Small intestine (tissue), 7 donors: ENCODE data around the gene RDH5. TPM values are rescaled to one million over a fixed set of nuclear protein-coding genes. Genes with fewer than 3 reads are reported as not detected.

ENCODE experiments used
- DNase-seq, 2 donors: peaks; one replicate each; pipeline versions ENCODE4 v3.0.0 to v3.0.0-alpha.2; 2013
- FAIRE-seq: peaks from 2 replicates; lab custom pipeline; 2012; peaks lifted over from hg19 to GRCh38; lab: Jason Lieb, UNC
- H3K27ac ChIP-seq, 3 donors: one replicate each; pipeline ENCODE4 v1.5.1; 2013; ENCODE audit warnings: low read length in 2 of 3, mild to moderate bottlenecking in 2 of 3, control low read depth in 1 of 3, inconsistent platforms in 1 of 3, low read depth in 1 of 3, moderate library complexity in 1 of 3
- H3K27me3 ChIP-seq, 3 donors: one replicate each; pipeline ENCODE4 v1.6.1; 2013; ENCODE audit warnings: low read length in 3 of 3, inconsistent platforms in 1 of 3; ENCODE audit not compliant: control insufficient read depth in 3 of 3, insufficient read depth in 3 of 3
- H3K36me3 ChIP-seq, 3 donors: one replicate each; pipeline ENCODE4 v1.6.1; 2013; ENCODE audit warnings: low read length in 3 of 3, inconsistent platforms in 1 of 3, low read depth in 1 of 3, mild to moderate bottlenecking in 1 of 3, moderate library complexity in 1 of 3; ENCODE audit not compliant: control insufficient read depth in 3 of 3, insufficient read depth in 2 of 3
- H3K4me1 ChIP-seq, 3 donors: one replicate each; pipeline ENCODE4 v1.6.1; 2013; ENCODE audit warnings: low read length in 2 of 3, inconsistent platforms in 1 of 3, low read depth in 1 of 3, mild to moderate bottlenecking in 1 of 3, moderate library complexity in 1 of 3; ENCODE audit not compliant: control insufficient read depth in 3 of 3, insufficient read depth in 2 of 3
- H3K4me3 ChIP-seq, 3 donors: one replicate each; pipeline ENCODE4 v1.5.1; 2013; ENCODE audit warnings: low read length in 3 of 3, control low read depth in 1 of 3, inconsistent platforms in 1 of 3, low read depth in 1 of 3, mild to moderate bottlenecking in 1 of 3, moderate library complexity in 1 of 3
- H3K9me3 ChIP-seq, 2 donors: one replicate each; pipeline ENCODE4 v1.6.1; 2013; ENCODE audit warnings: low read depth in 1 of 2, low read length in 1 of 2; ENCODE audit not compliant: control insufficient read depth in 2 of 2, insufficient read depth in 1 of 2
- WGBS, 3 donors: extraction: QIAGEN DNeasy Blood & Tissue Kit; methylation state at CpG; one replicate each; pipeline ENCODE4 v1.1.7; 2013; 5-methylcytosine and 5-hydroxymethylcytosine counted together
- polyA plus RNA-seq, 4 donors: library from polyadenylated mRNA; stranded (reverse) in 3 of 4; unstranded in 1 of 4; fragments of 200-250 nt in 3 of 4; fragments of 120-200 nt in 1 of 4; gene quantifications; one replicate each; pipeline versions ENCODE4 v1.2.1 to v1.2.3, GENCODE V29; 2013
- donor health status: healthy with polysubstance abuse.
- donor health status: control.
- donor health status: control.
- donor health status: Bipolar disorder and iron deficiency.
- donor health status: healthy.

RDH5 gene
- polyA plus RNA-seq, 4 donors, result 19.2 to 79.8 (median 56.5) TPM

DNA sequence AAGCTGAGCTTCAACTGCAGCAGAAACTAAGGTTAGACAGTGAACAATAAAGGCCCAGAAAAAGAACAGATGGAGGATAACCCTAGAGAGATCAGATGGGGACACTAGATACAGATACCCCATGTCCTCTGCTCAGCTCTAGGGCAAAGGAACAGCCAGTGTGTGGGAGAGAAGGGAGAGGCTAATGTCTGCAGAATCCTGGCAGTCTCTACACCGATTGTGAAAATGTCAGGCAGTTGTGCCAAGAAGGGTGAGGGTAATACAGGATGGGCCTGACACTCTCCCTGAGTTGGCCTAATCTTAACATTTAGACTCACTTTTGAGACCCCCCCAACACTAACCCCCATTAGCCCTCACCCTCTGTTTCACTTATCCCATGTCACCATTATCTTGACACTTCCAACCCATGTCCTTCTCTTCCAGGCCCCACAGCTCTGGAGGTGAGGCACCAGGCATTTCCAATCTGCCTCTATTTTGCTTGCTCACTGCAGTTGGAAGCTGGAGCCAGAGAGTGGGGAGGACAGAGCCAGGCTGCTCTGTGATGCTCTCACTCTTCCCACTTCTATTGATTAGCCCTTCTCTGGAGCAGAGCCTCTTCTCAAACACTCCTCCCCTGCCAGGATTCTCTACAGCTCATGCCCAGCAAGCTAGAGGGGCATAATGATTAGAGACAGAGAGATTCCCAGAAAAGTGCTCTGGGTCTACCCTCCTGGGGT, 7.3 kb upstream of the RDH5 start:
- FAIRE-seq, result no peak
- H3K27ac ChIP-seq, result peak overlapping the region in 1 of 3 donors; percentile 17
- peaks cover 0 to 38% (median 0%) of the 10 kb centered on the region in 3 donors for H3K27me3 ChIP-seq
- no peaks in the 10 kb centered on the region for H3K9me3 ChIP-seq
- H3K4me3 ChIP-seq, result no peak overlapping the region
- DNase-seq, result no peak
- WGBS, 3 donors, result 36 to 54% (median 46%) methylated on average over 1 of the region's 1 CpG
- H3K4me1 ChIP-seq, result peaks cover 5 to 17% (median 6%) of the 10 kb centered on the region in 3 donors
- H3K36me3 ChIP-seq, result peaks cover 0 to 8% (median 0%) of the 10 kb centered on the region in 3 donors

DNA sequence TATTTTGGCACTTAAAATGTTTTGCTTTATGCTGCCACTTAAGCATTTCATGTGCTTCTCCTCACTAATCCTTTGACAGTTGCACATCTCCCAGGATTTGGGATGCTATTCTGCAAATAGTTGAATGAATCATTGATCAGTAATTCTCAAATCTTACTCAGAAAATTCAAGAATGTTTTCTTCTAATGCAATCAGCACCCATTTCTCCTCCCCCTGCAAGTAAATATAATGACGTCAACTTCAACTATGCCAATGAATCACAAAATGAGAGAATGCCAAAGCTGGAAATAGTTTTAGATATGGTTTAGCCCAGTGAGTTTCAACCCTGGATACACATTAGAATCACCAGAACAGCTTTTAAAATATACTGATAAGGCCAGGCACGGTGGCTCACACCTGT, 6.5 kb upstream of the RDH5 start:
- FAIRE-seq, result no peak

DNA sequence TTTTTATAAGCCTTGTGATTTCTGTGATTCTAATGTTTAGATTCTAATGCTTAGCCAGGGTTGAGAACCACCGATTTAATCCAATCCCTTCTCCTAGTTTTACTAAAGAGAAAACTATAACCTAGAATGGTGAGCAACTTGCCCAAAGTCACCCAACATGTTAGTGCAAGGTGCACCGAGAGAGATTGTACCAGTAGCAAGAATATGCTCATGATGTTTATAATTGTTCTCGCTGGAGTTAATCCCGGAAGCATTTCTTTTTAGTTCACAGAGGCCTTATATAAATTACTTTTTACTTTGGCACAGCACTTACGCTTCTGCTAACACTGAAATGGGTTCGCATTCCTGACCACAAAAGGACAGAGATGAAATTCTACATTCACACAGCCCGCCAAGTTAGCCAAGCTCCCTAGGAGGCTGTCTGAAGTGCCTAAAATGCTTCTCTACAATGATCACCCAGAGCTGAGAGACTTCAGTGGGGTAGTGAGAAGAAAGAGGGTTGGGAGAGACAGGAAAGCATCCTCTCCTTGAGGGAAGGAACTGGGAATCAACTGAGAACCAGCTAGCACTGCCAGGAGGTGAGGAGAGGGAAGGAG, 4.9 kb upstream of the RDH5 start:
- peaks cover 0 to 21% (median 0%) of the 10 kb centered on the region in 3 donors for H3K27me3 ChIP-seq
- no peaks in the 10 kb centered on the region for H3K9me3 ChIP-seq
- peaks cover 8 to 37% (median 11%) of the 10 kb centered on the region in 3 donors for H3K4me1 ChIP-seq
- WGBS, 3 donors, result 55 to 60% (median 56%) methylated on average over 7 of the region's 7 CpGs
- peak overlapping the region in 2 of 3 donors; percentile 65 to 75 for H3K4me3 ChIP-seq
- DNase-seq (no peak), FAIRE-seq (no peak)
- H3K36me3 ChIP-seq, result peaks cover 0 to 26% (median 0%) of the 10 kb centered on the region in 3 donors
- H3K27ac ChIP-seq, result peak overlapping the region; percentile 82 to 93 (median 87)

More for the DNA sequence above, 6.5 kb upstream of the RDH5 start:
- Histone ChIP-seq H3K4me3 (no peak overlapping the region), H3K27me3 (peaks cover 0 to 35% (median 0%) of the 10 kb centered on the region in 3 donors), H3K27ac (no peak overlapping the region), H3K4me1 (peaks cover 5 to 23% (median 11%) of the 10 kb centered on the region in 3 donors), H3K36me3 (peaks cover 0 to 13% (median 0%) of the 10 kb centered on the region in 3 donors), H3K9me3 (no peaks in the 10 kb centered on the region)
- DNase-seq, result no peak
- WGBS, 3 donors, result 58 to 79% (median 64%) methylated on average over 2 of the region's 2 CpGs

DNA sequence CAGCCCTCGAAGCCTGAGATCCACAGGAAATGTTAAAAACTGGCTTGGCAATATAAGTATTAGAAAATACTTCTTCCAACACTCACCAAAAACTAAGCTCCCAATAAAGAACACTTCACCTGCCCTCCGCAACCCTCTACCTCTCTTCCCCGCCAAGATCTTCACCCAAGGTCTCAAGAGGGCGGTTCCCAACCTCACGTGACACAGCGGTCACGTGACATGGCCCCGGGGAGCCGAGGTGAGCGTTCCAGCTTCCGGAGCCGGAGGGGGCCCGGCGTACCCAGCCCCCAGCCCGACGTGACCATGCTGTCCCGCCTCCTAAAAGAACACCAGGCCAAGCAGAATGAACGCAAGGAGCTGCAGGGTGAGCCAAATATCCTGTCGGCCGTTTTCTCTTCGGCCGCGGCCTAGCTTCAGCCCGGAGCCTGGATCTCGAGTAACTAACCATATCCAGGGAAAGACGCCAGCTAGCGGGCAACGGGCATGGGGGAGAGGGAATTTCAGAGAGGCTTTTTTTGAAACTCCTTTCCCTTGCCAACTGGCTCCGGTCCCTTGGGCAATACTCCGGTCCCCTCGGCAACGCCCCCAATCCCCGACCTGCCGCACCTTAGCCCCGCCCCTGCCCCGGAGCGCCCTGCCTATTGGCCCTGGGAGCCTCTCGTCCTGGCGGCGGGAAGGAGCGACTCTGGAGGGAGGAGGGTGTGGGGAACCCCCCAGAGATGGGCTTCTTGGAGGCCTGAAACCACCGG, 4.2 kb upstream of the RDH5 start, which contains the start of gene BLOC1S1:
Gene BLOC1S1 (plus strand): TSS at position 214 of the 749 bp plus-strand sequence. CDS start 6 bp downstream, at position 220.
- no peak for FAIRE-seq
- H3K4me1 ChIP-seq, result peaks cover 8 to 43% (median 11%) of the 10 kb centered on the region in 3 donors

DNA sequence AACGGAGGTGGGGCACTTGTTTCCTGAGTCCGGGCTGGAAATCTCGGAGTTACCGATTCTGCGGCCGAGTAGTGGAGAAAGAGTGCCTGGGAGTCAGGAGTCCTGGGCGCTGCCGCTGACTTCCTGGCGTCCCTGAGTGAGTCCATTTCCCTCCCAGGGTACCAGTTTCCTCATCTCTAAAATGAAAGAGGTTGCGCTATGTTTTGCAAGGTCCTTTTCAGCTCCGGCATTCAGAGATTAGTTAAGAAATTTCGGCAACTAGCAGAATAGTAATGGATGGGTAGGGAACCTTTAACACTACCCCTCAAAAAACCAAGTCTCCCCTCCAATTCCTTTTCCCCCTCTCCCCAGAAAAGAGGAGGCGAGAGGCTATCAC, 3.6 kb upstream of the RDH5 start:
- H3K9me3 ChIP-seq, result no peaks in the 10 kb centered on the region
- no peak for DNase-seq
- peaks cover 0 to 32% (median 0%) of the 10 kb centered on the region in 3 donors for H3K36me3 ChIP-seq
- H3K4me1 ChIP-seq, result peaks cover 8 to 49% (median 11%) of the 10 kb centered on the region in 3 donors
- peak overlapping the region; percentile 65 to 78 (median 75) for H3K4me3 ChIP-seq
- WGBS, 3 donors, result 1 to 4% (median 1%) methylated on average over 13 of the region's 13 CpGs
- peak overlapping the region; percentile 82 to 93 (median 87) for H3K27ac ChIP-seq
- FAIRE-seq, result no peak
- peaks cover 0 to 15% (median 0%) of the 10 kb centered on the region in 3 donors for H3K27me3 ChIP-seq

More for the DNA sequence above, 4.2 kb upstream of the RDH5 start, which contains the start of gene BLOC1S1:
- 0 to 1% (median 1%) methylated on average over 42 of the region's 42 CpGs for WGBS, 3 donors
- Histone ChIP-seq H3K9me3 (no peaks in the 10 kb centered on the region), H3K27me3 (peaks cover 0 to 16% (median 0%) of the 10 kb centered on the region in 3 donors), H3K36me3 (peaks cover 0 to 27% (median 0%) of the 10 kb centered on the region in 3 donors), H3K4me3 (peak within 1 kb of the TSS; percentile 65 to 78 (median 75)), H3K27ac (peak within 1 kb of the TSS; percentile 82 to 93 (median 87))
- DNase-seq, result peak; percentile 96 to 99

DNA sequence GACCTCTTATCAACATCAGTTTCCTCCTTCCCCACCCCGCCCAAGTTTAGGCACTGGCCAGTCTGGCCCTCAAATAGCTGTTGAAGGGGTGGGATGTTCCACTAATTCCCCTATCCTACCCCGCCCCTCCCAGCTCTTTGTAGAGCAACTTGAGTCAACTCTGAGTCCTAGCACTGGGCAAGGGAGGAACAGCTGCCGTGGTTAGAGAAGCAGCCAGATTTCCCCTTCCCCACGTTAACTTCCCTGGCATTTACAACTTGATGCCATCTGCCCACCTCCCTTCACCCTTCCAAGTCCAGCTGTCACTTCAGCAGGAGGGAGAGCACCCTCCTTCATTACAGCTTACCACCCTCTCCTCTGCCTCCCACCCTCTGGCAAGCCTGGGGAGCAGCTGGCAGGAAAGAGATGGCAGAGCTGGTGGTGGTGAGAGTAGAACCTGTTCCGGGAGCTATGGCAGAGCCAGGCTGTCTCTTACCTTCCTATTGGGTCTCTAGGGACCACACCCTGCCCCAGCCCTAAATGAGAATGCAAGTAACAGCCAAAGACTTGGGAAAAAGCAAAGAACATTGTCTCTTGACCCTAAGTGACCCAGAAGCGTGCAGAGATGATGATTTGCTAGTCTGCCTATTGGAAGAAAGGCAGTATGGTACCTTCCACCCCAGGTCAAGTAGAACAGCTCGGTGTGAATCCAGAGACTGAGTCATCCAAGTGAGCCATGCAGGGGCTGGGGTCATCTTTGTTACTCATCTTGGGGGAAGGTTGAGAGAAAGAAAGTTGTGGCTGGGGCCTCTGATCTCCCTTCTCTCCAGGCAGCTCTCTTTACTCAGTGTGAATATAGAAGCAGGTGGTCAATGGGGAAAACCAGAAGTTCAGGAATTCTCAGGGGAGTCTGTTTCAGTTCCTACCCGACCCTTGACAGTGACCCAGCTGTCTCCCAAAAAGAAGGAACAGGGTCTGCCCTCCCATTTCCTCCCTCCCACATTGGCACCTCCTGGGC, 2.9 kb upstream of the RDH5 start:
- DNase-seq, result peak in 1 of 2 donors; percentile 60
- H3K27ac ChIP-seq, result peak overlapping the region in 2 of 3 donors; percentile 87 to 93
- H3K27me3 ChIP-seq, result peaks cover 0 to 8% (median 0%) of the 10 kb centered on the region in 3 donors
- H3K4me3 ChIP-seq, result peak overlapping the region in 2 of 3 donors; percentile 65 to 75
- H3K4me1 ChIP-seq, result peaks cover 8 to 53% (median 11%) of the 10 kb centered on the region in 3 donors
- no peak for FAIRE-seq
- 15 to 39% (median 37%) methylated on average over 7 to 8 of the region's 8 CpGs for WGBS, 3 donors
- H3K36me3 ChIP-seq, result peaks cover 0 to 39% (median 0%) of the 10 kb centered on the region in 3 donors
- no peaks in the 10 kb centered on the region for H3K9me3 ChIP-seq

DNA sequence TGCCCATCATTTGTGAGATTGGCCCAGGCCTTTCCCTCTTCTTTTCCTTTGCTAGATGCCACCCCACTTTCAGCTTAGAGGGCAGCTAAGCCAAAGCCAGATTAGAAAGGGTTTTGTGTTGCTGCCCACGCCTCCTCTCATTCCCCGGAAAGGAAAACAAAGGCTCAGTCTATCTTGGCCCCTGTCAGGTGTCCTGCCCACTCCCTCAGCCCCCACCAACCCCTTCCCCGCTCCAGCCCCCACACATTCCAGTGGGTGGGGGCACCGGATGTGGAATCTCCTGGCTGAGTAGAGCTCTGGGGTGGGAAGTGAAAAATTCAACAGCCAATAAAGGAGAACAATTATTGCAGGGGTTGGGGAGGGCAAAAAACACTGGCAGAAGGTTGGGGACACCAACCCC, 2.2 kb upstream of the RDH5 start:
- H3K4me3 ChIP-seq, result no peak overlapping the region
- H3K4me1 ChIP-seq, result peaks cover 8 to 58% (median 11%) of the 10 kb centered on the region in 3 donors
- peaks cover 0 to under 1% (median 0%) of the 10 kb centered on the region in 3 donors for H3K27me3 ChIP-seq
- peak overlapping the region in 1 of 3 donors; percentile 93 for H3K27ac ChIP-seq
- no peaks in the 10 kb centered on the region for H3K9me3 ChIP-seq
- FAIRE-seq (no peak), DNase-seq (no peak)
- WGBS, 3 donors, result 24 to 46% (median 38%) methylated on average over 4 of the region's 4 CpGs
- peaks cover 0 to 45% (median 0%) of the 10 kb centered on the region in 3 donors for H3K36me3 ChIP-seq
